HG03565 (cell line): ENCODE data around the gene VGLL4.
A peak's percentile ranks its signal among the peaks of the same experiment; 100 is the strongest.
"Not testable (repeated sequence)": the region's sequence is repeated elsewhere in the genome, so short reads cannot be mapped to it uniquely, and the experiment has no call there.

Experiments
- ATAC-seq: cut with Tn5 transposase; IDR thresholded peaks from one replicate; pipeline ENCODE4 v1.9.1; 2021; ENCODE audit warnings: mild to moderate bottlenecking, moderate library complexity; ENCODE audit not compliant: unreplicated experiment

VGLL4 gene

GRCh38 chr3:11643605-11644087 lies at the start of gene VGLL4:
VGLL4 (minus strand) TSS chr3:11643915; CDS start chr3:11643518, 397 bp downstream.
- ATAC-seq = peak; percentile 47

DNA sequence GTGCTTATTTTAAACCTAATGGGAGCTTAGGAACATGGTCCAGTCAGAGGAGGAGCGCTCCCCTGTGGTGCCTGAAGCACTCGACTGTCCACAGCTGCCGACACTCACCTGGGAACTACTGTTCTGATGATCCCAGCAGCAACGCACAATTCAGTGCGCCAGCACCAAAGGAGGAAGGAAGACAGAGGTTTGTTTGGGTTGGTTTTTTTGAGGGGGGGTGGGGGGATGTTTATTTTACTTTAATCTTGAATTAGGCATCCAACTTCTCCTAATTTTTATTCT lies 48.8 kb upstream of the VGLL4 start:
- no peak for ATAC-seq

DNA sequence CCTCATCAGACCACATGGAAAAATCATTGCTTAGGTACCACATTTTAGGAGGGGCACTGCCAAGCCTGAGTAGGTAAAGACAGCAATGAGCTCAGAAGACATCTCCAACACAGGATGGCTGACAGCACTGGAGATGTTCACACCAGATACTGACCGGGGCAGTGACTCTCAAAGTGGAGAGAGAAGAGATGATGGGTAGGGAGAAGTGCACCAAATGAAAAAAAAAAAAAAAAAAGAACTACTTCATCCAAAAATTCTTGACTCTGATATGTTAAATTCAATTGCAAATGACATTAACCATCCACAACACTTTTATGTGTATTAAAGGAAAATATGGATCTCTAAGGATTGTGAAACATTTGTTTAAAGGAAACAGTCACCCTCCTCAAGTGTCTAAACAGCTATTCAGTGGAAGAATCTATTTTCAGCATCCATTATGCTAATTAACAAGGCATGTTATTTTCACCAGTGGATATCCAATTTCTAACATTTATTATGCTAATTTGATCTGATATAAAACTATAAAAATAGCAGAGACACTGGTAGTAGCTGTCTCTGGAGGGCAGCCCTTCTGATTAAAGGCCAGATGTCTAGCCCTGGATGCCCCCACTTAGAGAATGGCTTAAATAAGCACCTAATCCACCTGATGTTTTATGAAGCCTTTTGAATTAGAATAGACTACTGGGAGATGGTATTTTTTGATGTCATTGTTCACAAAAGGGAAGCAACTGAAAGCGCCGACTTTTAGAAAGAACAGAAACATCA lies 48.2 kb upstream of the VGLL4 start:
- ATAC-seq = no peak

- ATAC-seq = no peak
Measured at GRCh38 chr3:11690863-11691766, 47.4 kb upstream of the VGLL4 start.

GRCh38 chr3:11689749-11690148 lies 46.0 kb upstream of the VGLL4 start:
- ATAC-seq = no peak

DNA sequence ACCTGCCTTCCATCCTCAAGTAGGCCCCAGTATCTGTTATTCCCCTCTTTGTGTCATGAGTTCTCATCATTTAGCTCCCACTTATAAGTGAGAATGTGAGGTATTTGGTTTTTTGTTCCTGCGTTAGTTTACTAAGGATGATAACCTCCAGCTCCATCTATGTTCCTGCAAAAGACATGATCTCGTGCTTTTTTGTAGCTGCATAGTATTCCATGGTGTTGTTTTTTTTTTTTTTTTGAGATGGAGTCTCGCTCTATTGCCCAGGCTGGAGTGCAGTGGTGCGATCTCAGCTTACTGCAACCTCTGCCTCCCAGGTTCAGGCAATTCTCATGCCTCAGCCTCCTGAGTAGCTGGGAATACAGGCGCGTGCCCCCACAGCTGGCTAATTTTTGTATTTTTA lies 41.3 kb upstream of the VGLL4 start:
- ATAC-seq = not testable (repeated sequence)

DNA sequence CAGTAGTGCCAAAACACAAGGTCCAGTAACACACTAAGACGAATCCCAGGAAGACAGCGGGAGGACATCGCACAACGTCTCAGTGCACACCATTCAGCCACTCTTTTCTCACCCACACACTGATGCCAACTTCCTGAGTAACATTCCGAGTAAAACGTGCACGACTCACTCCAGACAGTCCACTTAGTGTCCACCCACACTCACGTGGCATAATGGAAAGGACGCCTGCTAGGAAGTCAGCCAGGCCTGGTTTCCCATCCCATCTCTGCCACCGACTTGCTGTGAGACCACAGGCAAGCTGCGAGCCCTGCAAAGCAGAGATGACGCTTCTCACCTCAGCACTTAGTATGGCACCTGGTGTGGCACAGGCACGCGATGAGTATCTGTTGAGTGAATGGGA lies 36.8 kb upstream of the VGLL4 start:
- no peak for ATAC-seq

DNA sequence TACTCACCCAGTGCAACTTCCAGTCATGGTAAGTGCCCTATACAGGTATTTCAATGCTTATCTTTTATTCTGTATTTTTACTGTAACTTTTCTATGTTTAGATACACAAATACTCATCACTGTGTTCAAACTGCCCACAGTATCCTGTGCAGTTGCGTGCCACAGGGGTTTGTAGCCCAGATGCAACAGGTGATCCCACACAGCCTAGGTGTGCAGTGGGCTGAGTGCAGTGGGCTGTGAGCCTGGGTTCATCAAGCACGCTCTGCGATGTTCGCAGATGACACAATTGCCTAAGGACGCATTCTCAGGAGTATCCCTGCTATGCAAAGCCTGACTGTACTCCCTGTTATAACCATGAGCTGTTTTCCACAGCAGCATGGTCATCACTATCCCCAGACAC lies 36.2 kb upstream of the VGLL4 start:
- no peak for ATAC-seq

DNA sequence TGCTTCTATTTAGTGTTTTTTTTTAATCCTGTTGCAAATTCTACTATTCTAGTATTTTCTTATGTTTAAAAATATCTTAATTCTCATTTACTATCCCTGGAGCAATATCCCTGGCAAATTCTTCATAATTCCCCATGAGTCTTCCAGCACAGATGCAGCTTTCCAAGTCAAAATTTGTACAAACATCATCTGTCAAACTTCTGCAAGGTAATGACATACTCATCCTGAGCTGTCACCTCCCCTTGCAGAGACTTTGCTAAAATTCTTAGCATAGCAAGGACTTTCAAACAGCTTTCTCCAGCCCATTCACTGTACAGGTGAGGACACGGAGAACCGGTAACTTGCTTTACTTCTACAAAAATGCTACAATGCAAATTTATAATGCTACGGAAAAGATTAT lies 28.6 kb upstream of the VGLL4 start:
- ATAC-seq = no peak

DNA sequence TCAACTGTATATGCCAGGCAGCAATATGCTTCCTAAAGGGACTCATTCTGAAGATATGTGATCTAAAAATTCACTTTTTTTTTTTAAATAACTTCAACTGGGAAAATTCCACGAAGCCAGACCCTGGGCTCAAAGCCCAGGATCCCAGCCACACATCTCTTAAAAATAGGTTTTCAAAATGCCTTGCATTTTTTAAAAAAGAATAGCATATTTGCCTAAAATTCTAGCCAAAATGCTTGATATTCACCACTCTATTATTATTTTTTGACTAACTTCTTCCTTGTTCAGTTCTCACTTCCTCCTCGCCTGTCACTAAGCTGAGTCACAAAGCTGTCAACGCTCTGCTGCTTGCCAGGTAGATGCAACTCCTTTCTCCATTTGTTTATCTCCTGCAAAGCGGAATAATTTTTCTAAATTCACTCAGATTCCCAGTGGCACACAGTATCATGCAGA lies 28.0 kb upstream of the VGLL4 start:
- peak; percentile 75 for ATAC-seq

DNA sequence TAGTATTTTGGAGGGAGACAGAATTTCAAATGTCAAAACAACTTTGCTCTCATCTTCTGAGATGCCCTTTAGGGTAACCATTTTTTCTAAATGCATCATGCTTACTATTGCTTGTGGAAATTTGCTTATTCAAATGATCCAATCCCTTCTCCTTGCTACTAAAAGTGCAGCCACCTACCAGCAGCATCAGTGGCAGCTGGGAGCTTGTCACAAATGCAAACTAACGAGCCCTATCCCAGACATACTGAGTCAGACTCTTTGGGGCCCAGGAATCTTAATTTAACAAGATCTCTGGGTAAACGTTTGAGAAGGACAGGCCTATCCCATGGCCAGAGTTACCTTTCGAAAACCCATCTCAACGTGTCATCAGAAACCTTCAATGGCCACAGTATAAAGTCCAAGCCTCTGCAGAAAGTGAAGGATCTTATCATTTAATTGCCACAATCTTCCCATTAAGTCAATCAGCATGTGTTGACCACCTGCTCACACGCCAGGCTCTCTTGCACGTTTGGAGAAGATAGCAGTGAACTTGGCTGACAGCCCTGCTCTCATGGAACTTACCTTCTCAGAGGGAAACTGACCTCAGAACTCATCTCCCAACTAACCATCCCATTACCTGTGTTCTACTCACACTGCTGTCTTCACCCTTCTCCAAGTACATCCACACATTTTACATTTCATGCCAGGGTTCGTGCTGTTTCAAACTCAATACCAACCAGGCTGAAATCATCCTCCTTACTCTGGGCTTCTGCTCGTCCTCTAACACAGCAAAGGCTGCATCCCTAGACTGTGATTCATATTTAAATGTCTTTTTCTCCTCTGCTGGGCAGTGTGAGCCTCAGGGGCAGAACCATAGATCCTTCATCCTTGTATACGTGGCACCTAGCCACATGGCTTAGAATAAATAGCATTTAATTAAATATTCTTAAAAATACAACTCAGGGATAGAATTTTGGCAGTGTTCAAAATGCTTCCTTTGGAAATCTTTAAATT lies 24.8 kb upstream of the VGLL4 start:
- no peak for ATAC-seq

DNA sequence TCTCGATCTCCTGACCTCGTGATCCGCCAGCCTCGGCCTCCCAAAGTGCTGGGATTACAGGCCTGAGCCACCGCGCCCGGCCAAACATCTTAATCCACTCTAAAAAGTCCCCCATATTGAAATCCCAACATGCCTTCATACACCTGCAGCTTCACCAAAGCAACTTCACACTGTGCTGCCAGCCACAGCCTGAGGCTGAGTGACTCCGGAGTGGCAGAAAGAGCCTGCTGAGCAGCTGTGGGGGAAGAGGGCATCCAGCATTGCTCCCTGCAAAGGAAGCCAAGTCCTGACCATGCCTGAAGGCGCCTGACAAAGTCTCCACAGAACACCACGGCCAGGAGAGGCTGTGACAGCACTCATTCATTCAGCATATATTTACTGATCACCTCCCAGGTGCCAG lies 21.6 kb upstream of the VGLL4 start:
- ATAC-seq = no peak

DNA sequence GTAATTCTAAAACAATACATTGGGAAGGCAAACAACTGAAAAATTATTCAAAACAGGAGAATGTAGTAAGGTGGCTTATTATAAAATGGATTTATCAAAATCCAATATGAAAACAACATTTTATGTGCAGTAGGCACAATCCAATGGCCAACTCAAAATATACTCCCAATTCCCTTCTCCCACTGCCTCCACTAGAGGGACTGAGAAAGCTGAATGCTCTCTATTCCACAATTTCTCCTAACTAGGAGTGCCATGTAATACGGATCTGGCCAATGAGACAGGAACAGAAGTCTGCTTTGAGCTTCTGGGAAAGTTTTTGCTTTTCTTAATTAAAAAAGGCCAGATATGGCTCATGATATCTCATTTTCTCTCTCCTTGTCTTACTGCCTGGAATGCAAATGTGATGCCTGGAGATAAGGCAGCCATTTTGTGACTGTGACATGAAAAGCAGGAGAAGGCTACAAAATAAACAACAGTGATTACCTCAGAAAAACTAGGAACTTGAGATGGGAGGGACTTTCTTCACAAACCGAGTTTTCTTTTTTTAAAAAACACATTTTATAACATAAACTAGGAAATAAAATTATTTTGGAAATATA lies 18.8 kb upstream of the VGLL4 start:
- no peak for ATAC-seq

- no peak for ATAC-seq
Measured at GRCh38 chr3:11661827-11662226, 18.1 kb upstream of the VGLL4 start.

DNA sequence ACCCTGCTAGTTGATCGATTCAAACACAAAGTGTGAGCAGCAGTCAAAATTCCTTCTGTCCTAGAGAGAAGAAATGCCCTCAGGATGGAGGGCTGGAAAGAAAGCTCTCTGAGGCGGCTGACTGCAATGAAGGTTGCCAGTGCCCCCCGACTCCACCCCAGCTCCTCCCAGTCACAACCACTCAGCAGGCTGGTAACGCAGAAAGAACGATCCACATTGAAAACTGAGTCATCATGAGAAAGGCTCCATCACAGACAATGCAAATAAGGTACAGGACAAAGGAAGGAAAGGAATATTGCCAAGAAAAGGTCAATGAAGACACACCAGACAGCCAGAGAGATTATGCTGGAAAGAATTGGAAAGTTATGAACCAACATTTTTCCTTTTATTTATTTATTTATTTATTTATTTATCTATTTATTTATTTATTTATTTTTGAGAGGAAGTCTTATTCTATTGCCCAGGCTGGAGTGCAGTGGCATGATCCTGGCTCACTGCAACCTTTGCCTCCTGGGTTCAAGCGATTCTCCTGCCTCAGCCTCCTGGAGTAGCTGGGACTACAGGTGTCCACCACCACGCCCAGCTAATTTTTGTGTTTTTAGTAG lies 17.4 kb upstream of the VGLL4 start:
- no peak for ATAC-seq

- no peak for ATAC-seq
Measured at GRCh38 chr3:11660242-11660641, 16.5 kb upstream of the VGLL4 start.

DNA sequence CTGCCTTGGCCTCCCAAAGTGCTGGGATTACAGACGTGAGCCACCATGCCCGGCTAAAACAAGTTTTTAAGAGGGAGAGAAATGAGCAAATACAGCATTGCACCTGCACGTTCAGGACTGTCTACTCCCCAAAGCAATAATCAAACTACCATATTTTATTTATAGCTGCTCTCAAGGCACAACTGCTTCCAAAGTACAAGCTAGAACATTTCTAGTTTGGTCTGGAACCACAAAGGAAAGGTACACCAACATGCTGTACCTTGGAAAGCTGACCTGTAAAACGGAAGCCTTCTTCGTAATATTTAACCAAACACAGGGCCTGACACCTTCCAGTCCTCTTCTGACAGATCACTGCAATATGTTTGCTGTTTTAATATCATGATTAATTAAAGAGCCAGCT lies 14.5 kb upstream of the VGLL4 start:
- no peak for ATAC-seq

DNA sequence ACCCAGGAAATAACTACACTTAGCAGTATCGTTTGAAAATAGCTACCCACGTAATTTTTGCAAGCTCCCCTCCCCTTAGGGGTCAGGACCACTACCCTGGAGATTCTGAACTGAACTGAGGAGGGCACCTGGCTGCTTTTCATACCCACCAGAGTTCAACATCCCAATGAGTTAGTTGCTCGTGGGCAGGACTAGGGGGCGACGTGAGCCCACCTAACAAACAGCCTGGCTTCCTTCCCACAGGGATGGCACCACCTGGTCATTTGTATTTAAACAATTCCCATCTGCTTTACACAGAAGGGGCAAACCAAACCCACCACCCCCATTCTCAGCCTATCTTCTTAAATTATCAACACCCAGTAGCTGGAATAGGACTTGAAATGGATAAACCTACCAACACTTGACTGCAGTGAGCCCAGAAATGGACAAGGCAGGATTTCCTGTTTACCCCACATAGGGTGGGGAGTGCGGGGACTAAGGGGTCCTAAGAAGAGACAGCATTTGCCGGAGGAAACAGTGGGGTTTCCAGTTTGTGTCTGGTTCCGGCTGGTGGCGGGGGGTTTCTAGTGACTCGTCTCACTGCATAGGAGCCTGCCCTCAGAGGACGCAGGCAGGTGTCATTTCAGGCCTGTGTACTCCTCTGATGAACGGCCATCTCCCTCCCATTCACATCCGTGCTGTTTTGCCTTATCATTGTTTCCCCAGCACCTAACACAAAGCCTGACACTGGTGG lies 11.6 kb upstream of the VGLL4 start:
- no peak for ATAC-seq

DNA sequence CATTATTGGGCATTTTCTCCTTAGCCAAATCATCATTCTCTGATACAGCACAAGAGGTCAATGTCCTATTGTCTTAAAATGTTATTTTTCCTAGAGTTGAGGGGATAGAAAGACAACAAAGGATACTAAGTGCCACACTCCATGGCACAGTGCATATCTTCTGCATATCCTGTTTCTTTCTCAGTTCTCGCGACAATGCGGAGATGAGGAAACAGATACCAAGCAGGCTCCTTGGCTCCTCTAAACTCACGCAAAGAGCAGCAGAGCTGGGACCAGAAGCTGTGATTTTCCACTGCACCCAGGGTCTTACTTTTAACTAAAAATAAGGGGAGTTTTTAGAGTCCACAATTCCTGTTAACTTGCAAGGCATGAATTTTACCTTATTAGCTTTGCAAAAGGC lies 10.5 kb upstream of the VGLL4 start:
- no peak for ATAC-seq
